Neutrophil (primary cell): Measurements from ENCODE around the gene VRK3.

ENCODE experiments used
- H3K27ac ChIP-seq: fragments of 200-600 bp; sonication (generic); 2 replicates; pipeline ENCODE4 v1.5.1; 2016; ENCODE audit warnings: mild to moderate bottlenecking, moderate library complexity
- H3K27me3 ChIP-seq: fragments of 200-600 bp; sonication (generic); 2 replicates; pipeline ENCODE4 v1.6.0; 2016; ENCODE audit warnings: mild to moderate bottlenecking
- H3K36me3 ChIP-seq: fragments of 200-600 bp; sonication (generic); 2 replicates; pipeline ENCODE4 v1.5.1; 2017
- H3K4me1 ChIP-seq, 2 experiments: fragments of 200-600 bp in 1 of 2; sonication (generic) in 1 of 2; 1 replicate in 1 of 2; 2 replicates in 1 of 2; pipeline versions ENCODE4 v1.5.1 to v1.6.1; 2013 to 2016; ENCODE audit warnings: low read depth in 1 of 2, low read length in 1 of 2, mild to moderate bottlenecking in 1 of 2, moderate library complexity in 1 of 2; ENCODE audit not compliant: control insufficient read depth in 1 of 2, insufficient read depth in 1 of 2
- H3K4me3 ChIP-seq, 2 experiments: fragments of 200-600 bp in 1 of 2; sonication (generic) in 1 of 2; 1 replicate in 1 of 2; 2 replicates in 1 of 2; pipeline ENCODE4 v1.5.1; 2013 to 2016; ENCODE audit warnings: low read depth in 1 of 2, low read length in 1 of 2, mild to moderate bottlenecking in 1 of 2, moderate library complexity in 1 of 2
- H3K9me3 ChIP-seq: fragments of 200-600 bp; sonication (generic); 2 replicates; pipeline ENCODE4 v1.5.1; 2016
- CTCF ChIP-seq: fragments of 200-600 bp; sonication (generic); IDR thresholded peaks from 2 replicates; pipeline ENCODE4 v1.5.1; 2016; ENCODE audit warnings: antibody characterized with exemption

Gene VRK3

GRCh38 chr19:50005428-50005827, 19.7 kb downstream of the VRK3 start:
- H3K4me1 ChIP-seq, result no peaks in the 10 kb centered on the region
- H3K27ac ChIP-seq, result no peak overlapping the region
- no peak for TF ChIP-seq CTCF
- no peak overlapping the region for H3K4me3 ChIP-seq
- H3K27me3 ChIP-seq, result no peaks in the 10 kb centered on the region
- H3K9me3 ChIP-seq, result no peaks in the 10 kb centered on the region
- H3K36me3 ChIP-seq, result peaks cover 98% of the 10 kb centered on the region

DNA sequence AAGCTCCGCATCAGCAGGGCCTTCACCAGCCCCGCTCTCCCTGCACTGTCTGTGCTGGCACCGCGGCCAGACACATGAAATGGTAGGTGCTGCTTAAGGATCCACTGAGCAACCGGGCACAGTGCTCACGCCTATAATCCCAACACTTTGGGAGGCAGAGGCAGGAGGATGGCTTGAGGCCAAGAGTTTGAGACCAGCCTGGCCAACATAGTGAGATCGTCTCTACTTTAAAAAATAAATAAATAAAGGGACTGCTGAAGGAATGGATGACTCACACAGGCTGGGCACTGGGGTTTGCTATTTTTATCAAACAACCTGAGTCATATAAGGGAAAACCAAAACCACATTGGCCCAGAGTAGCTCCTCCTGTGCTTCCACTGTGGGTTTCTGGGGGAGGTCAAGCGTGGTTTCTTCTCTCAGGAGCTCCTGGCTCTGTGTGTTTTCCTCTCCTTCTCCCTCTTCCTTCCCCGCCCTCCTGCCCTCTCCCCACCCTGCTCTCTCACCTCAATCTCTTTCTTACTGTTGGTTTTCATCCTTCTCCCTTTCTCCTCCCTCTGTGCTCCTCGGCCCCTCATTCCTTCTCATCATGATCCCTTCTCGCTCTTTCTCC, 21.3 kb downstream of the VRK3 start:
- Histone ChIP-seq H3K9me3 (no peaks in the 10 kb centered on the region), H3K27ac (no peak overlapping the region), H3K27me3 (no peaks in the 10 kb centered on the region), H3K4me3 (no peak overlapping the region), H3K4me1 (no peaks in the 10 kb centered on the region), H3K36me3 (peaks cover 98% of the 10 kb centered on the region)
- TF ChIP-seq CTCF, result no peak

DNA sequence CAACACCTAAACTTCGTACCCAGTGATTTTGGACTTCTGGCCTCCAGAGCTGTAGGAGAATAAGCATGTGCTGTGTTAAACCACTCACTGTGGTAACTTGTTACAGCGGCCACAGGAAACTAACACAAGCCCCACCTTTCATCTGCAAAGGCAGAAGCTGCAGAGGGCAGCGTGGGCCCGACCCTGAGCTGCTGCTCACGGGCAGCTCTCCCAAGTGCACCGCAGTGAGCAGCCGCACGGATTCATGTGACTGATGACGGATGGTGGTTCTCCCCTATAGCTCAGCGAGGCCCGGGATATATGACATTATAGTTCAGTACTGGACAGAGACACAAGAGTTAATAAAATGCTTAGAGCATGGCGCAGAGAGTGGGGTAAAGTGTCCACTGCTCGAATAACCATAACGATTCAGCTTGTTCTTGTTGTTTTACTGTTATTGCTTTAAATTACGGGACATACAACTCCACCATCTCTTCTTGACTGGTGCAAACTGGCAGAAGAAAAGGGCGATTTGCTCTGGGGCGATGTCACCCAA, 21.9 kb downstream of the VRK3 start:
- peaks cover 98% of the 10 kb centered on the region for H3K36me3 ChIP-seq
- no peak overlapping the region for H3K4me3 ChIP-seq
- H3K27ac ChIP-seq, result no peak overlapping the region
- no peaks in the 10 kb centered on the region for H3K9me3 ChIP-seq
- H3K4me1 ChIP-seq, result no peaks in the 10 kb centered on the region
- TF ChIP-seq CTCF, result no peak
- no peaks in the 10 kb centered on the region for H3K27me3 ChIP-seq

GRCh38 chr19:50002386-50002960, 22.7 kb downstream of the VRK3 start:
- no peaks in the 10 kb centered on the region for H3K9me3 ChIP-seq
- H3K4me1 ChIP-seq, result no peaks in the 10 kb centered on the region
- H3K4me3 ChIP-seq, result no peak overlapping the region
- H3K36me3 ChIP-seq, result peaks cover 98% of the 10 kb centered on the region
- no peaks in the 10 kb centered on the region for H3K27me3 ChIP-seq
- no peak overlapping the region for H3K27ac ChIP-seq
- no peak for TF ChIP-seq CTCF

GRCh38 chr19:50001775-50002174, 23.4 kb downstream of the VRK3 start:
- Histone ChIP-seq H3K9me3 (no peaks in the 10 kb centered on the region), H3K27ac (no peak overlapping the region), H3K4me1 (no peaks in the 10 kb centered on the region), H3K36me3 (peaks cover 98% of the 10 kb centered on the region), H3K4me3 (no peak overlapping the region), H3K27me3 (no peaks in the 10 kb centered on the region)
- no peak for TF ChIP-seq CTCF
